Breast epithelium (tissue), 3 donors: ENCODE data around the gene AKR7A3.
"Not testable (repeated sequence)": the region's sequence is repeated elsewhere in the genome, so short reads cannot be mapped to it uniquely, and the experiment has no call there.

Experiments
- CTCF ChIP-seq, 3 donors: fragments of 450-650 bp; IDR thresholded peaks; one replicate each; pipeline ENCODE4 v1.5.1; 2016 to 2017; ENCODE audit warnings: antibody characterized with exemption in 3 of 3, mild to moderate bottlenecking in 3 of 3, moderate library complexity in 3 of 3
- POLR2A ChIP-seq: fragments of 450-650 bp; IDR thresholded peaks from one replicate; pipeline ENCODE4 v1.6.1; 2016; ENCODE audit warnings: antibody characterized with exemption, mild to moderate bottlenecking, moderate library complexity
- POLR2AphosphoS5 ChIP-seq, 3 donors: sonication (generic); formaldehyde crosslinking; IDR thresholded peaks; one replicate each; pipeline ENCODE4 v1.6.1; 2017; ENCODE audit warnings: antibody characterized with exemption in 3 of 3

DNA sequence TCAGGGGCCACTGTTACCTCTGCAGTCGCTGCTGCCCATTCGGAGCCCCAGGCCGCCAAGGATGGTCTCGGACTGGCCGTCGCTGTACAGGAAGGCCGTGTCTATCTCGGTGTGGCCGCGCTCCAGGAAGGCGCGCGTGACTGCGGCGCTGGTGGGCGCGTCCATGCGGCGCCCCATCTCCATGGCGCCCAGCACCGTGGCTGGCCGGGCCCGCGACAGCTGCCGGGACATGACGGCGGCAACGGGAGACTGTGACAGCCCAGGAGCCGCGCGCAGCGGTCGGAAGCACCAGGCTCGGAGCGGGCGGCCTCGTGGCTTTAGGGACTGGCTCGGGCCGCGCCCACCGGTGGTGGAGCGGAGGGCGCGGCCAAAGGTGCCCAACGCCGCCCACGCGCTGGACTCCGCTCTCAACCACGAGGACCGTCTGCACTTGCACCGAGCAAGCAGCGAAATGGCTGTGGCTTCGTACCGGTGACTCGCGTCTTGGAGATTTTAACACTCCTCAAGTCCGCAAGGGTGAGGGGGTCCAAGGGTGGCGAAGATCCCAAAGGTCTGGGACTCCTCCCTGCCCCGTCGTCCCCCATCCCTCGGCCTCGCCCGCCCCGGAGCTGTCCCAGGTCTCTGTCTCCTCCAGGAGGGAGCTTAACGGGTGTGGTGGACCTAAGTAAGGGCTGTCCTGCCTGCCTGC is 14.6 kb downstream of the AKR7A3 start:
- not testable (repeated sequence) for TF ChIP-seq CTCF (IDR thresholded peaks at IDR 0.05); POLR2A; POLR2AphosphoS5 (IDR thresholded peaks at IDR 0.05)
